ENCODE measurements around the gene F7.

Gene F7

DNA sequence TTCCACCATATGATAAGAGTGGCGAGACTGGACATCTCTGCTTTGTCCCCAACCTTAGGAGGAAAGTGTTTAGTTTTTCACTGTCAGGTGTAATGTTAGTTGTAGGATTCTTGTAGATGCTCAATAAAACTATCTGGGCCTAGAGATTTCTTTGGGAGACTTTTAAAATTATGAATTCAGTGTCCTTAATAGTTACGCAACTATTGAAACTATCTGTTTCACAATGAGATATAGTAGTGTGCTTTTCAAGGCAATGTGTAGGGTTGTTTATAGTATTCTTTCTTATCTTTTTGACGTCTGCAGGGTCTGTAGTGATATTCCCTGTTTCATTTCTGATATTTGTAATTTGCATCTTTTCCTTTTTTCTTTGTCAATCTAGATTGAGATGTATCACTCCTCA lies 33.2 kb upstream of the F7 start:
- H3K4me3 ChIP-seq (ENCODE audit: low read depth, low read length): no peak overlapping the region
- TF ChIP-seq, protein P1, sequence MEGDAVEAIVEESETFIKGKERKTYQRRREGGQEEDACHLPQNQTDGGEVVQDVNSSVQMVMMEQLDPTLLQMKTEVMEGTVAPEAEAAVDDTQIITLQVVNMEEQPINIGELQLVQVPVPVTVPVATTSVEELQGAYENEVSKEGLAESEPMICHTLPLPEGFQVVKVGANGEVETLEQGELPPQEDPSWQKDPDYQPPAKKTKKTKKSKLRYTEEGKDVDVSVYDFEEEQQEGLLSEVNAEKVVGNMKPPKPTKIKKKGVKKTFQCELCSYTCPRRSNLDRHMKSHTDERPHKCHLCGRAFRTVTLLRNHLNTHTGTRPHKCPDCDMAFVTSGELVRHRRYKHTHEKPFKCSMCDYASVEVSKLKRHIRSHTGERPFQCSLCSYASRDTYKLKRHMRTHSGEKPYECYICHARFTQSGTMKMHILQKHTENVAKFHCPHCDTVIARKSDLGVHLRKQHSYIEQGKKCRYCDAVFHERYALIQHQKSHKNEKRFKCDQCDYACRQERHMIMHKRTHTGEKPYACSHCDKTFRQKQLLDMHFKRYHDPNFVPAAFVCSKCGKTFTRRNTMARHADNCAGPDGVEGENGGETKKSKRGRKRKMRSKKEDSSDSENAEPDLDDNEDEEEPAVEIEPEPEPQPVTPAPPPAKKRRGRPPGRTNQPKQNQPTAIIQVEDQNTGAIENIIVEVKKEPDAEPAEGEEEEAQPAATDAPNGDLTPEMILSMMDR (IDR thresholded peaks at IDR 0.05; ENCODE audit: insufficient read depth, low read depth, low read length, missing control alignments): no peak
- DNase-seq (ENCODE audit: low read depth): no peak

DNA sequence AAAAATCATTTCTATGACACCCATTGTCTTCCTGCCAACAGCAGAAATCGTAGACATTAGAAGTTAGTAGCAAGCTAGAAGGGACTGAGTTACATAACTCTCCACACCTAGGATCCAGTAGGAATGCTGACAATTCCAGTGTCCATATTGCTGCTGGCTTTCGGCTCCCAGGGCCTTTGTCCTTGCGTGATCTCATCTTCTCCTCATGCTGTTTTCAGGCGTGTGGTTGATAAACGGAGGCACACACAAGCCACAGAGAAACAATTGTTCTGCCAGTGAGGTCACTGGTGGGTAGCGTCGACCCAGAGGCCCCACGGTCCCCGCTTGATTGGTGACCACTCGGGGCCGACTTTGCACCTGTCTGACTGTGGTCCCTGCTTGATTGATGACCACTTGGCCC lies 31.6 kb upstream of the F7 start:
- TF ChIP-seq, protein P1 (IDR thresholded peaks at IDR 0.05; ENCODE audit: insufficient read depth, low read depth, low read length, missing control alignments): no peak
- no peak for DNase-seq (ENCODE audit: low read depth)
- H3K4me3 ChIP-seq (ENCODE audit: low read depth, low read length): no peak overlapping the region

DNA sequence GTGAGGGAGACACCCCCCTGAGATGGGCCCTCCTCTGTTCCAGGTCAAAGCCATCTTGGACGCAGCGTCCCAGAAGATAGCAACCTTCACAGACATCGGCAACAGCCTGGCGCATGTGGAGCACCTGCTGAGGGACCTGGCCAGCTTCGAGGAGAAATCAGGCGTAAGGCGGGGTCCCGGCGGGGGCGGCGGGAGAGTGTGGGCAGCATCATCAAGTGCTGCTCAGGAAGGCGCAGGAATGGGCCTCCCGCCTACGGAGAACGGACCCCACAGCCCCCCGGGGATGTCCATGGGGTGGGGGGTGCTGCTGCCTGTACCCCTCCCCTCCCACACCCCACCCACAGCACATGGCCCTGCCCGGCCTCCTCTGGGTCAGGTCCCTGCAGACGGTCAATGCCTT lies 31.2 kb upstream of the F7 start:
- TF ChIP-seq, protein P1 (IDR thresholded peaks at IDR 0.05; ENCODE audit: insufficient read depth, low read depth, low read length, missing control alignments): no peak
- DNase-seq (ENCODE audit: low read depth): no peak
- H3K4me3 ChIP-seq (ENCODE audit: low read depth, low read length): no peak overlapping the region

DNA sequence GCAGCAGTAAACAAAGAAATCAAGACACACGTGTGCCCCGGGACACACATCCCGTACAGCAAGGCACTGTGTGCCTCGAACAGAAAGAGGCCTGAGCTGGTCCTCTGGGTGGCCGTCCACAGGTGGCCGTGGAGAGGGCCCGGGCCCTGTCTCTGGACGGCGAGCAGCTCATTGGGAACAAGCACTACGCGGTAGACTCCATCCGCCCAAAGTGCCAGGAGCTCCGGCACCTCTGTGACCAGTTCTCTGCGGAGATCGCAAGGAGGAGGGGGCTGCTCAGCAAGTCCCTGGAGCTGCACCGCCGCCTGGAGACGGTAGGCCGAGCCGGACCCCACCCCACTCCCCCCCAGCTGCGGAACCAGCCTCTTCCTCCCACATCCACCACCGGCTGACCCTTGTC lies 30.7 kb upstream of the F7 start:
- no peak overlapping the region for H3K4me3 ChIP-seq (ENCODE audit: low read depth, low read length)
- DNase-seq (ENCODE audit: low read depth): no peak
- TF ChIP-seq, protein P1 (IDR thresholded peaks at IDR 0.05; ENCODE audit: insufficient read depth, low read depth, low read length, missing control alignments): no peak

DNA sequence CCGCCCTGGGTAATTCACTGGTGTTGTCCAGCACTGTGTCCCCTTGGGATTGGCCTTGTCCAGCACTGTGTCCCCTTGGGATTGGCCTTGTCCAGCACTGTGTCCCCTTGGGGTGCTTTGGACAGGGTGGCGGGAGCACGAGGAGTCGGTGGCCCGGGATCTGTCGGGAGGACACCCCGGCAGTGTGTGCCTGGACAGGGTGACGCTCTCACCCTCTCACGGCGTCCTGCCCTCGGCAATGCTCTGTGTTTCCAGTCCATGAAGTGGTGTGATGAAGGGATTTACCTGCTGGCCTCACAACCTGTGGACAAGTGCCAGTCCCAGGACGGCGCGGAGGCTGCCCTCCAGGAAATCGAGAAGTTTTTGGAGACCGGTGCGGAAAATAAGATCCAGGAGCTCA lies 29.9 kb upstream of the F7 start:
- H3K4me3 ChIP-seq (ENCODE audit: low read depth, low read length): no peak overlapping the region
- DNase-seq (ENCODE audit: low read depth): no peak
- TF ChIP-seq, protein P1 (IDR thresholded peaks at IDR 0.05; ENCODE audit: insufficient read depth, low read depth, low read length, missing control alignments): no peak

DNA sequence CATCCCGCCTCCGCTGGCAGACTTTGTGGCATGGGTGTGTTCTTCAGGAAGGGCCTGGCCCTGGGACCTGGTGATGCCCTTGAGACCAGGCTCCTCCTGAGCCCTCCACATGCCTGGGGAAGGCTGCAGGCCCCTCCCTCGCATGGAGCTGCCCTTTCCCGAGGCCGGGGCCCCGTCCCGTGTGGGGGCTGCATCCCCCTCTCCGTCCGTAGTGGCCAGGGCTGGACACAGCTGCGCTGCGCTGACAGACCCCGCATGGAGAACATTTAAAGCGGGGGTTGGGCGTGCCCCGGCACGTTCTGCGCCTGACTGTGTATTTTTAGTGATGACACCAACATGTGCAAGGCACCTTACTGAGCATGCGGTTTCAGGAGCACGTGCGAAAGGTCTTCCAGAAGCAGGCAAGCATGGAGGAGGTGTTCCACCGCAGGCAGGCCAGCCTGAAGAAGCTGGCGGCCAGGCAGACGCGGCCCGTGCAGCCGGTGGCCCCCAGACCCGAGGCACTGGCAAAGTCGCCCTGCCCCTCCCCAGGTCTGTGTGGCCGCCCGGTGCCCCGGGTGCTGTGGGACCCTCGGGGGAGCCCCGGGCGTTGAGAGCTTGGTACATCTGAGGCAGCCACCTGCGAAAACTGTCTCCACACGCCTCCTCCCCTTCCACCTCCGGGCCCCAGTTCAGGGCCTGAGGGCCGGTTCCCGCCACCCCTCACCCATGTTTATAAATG lies 28.8 kb upstream of the F7 start:
- TF ChIP-seq, protein P1 (IDR thresholded peaks at IDR 0.05; ENCODE audit: insufficient read depth, low read depth, low read length, missing control alignments): no peak
- H3K4me3 ChIP-seq (ENCODE audit: low read depth, low read length): no peak overlapping the region
- DNase-seq (ENCODE audit: low read depth): no peak

DNA sequence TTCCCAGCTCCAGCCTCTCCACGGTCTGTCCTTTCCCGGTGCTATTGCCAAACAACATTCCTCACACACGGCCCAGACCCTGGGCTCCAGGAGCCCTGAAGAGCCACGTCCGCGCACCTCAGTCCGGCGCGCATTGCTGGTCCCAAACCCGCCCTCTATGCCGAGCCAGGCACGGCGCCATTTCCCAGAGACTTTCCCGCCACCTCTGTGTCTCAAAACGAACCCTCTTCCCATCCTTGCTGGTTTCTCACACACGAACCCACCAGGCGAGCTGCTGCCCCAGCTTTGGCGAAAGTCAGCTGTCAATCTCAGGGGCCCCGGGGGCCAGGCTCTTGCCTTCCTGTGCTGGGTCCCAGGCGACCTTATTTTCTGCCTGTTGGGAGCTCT lies 28.0 kb upstream of the F7 start:
- no peak for DNase-seq (ENCODE audit: low read depth)
- TF ChIP-seq, protein P1 (IDR thresholded peaks at IDR 0.05; ENCODE audit: insufficient read depth, low read depth, low read length, missing control alignments): no peak
- no peak overlapping the region for H3K4me3 ChIP-seq (ENCODE audit: low read depth, low read length)

Data from GM12865 (cell line).